Left ventricle myocardium superior (tissue), 1 donor: ENCODE data around the gene LAMTOR1. TPM values are rescaled to one million over a fixed set of nuclear protein-coding genes. Genes with fewer than 3 reads are reported as not detected.

ENCODE experiments used
- ATAC-seq: fragments of 200-7000 bp; cut with Tn5 transposase; one replicate; pipeline ENCODE4 v1.9.1; 2020; ENCODE audit warnings: mild to moderate bottlenecking, moderate library complexity
- DNase-seq: peaks from one replicate; pipeline ENCODE4 v3.0.0-alpha.2; 2020
- intact Hi-C: fragments of 100-400 bp; cut with micrococcal nuclease; formaldehyde crosslinking; loops from one replicate; pipeline ENCODE4 v1.11.0; 2022
- total RNA-seq: library from RNA; stranded (reverse); fragmentation: NEBNext Ultra II Directional; extraction: Animal tissue kit (Norgen Biotek cat#: 25700); gene quantifications from one replicate; pipeline ENCODE4 v1.2.1, GENCODE V29; 2021
- donor health status: DM: no; HTN: yes; CAD: no; lungs with severe emphysema.

LAMTOR1 gene
- total RNA-seq, 1 donor from 2014 or later = 75.6 TPM

DNA sequence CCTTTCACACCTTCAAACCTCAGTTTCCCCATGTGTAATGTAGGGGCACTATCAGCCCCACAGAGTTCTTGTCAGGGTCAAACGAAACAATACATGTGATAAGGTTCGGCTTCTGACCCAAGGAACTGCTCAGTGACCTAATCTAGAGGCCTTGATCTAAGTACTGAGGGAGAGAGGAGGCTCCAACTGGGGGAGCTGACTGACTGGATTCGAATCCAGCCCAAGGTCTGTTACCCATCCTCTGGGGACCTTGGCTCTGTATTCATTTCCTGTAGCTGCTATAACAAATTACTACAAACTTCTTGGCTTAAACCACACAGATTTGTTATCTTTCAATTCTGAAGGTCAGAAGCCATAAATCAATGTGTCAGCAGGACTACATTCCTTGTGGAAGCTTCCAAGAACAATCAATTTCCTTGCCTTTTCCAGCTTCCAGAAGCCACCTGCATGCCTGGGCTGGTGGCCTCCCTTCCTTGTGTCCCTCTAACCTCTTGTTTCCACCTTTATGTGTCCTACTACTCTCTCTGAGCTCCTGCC lies 20.1 kb upstream of the LAMTOR1 start:
- no peak for ATAC-seq
- intact Hi-C loops = no loop called here
- DNase-seq = no peak

DNA sequence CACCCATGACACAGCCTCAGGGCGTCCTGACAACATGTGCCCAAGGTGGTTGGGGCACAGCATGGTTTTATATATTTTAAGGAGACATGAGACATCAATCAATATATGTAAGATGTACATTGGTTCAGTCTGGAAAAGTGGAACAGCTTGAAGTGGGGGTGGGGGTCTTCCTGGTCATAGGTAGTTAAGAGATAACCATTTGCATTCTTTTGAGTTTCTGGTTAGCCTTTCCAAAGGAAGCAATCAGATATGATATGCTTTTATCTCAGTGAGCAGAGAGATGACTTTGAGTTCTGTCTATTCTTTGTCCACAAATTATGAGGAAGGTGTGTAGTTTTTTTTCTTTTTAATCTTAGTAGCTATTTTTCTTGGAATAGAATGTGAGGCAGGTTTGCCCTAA lies 19.5 kb upstream of the LAMTOR1 start:
- no peak for DNase-seq
- intact Hi-C loops = no loop called here
- ATAC-seq = no peak

DNA sequence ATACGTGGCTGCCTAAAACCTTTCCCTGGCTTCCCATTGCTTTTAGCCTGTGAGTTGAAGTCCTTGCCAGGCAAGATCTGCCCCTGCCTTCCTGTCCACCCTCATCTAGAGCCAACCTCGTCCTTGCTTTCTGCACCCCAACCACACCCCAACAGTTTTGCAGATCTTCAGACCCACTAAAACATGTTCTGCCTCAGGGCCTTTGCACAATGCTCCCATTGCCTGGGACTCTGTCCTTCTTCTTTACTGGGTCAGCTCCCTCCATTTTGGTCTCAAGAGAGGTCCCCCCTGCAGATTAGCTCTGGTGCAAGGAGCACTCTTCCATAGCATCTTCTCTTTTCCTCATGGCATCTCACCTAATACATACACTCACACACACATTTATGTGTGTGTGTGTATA lies 17.8 kb upstream of the LAMTOR1 start:
- intact Hi-C loops = no loop called here
- no peak for DNase-seq
- ATAC-seq = no peak

DNA sequence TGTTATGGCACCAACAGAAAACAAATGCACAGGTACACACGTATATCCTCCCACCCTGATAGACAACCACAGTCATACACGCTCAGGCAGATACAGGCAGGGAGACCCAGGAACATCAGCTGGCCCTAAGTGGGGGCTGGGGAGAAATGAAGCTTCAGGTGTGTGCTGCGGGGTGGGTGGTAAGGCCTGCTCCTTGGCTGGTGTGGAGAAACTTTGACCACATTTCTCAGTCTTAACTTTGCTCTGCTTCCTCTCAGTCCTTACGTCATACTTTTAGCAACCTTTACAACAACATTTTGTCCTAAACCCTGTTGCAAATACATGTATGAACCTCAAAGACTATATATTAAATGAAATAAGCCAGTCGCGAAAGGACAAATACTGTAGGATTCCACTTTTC lies 16.1 kb upstream of the LAMTOR1 start:
- DNase-seq = no peak
- intact Hi-C loops = no loop called here
- no peak for ATAC-seq

DNA sequence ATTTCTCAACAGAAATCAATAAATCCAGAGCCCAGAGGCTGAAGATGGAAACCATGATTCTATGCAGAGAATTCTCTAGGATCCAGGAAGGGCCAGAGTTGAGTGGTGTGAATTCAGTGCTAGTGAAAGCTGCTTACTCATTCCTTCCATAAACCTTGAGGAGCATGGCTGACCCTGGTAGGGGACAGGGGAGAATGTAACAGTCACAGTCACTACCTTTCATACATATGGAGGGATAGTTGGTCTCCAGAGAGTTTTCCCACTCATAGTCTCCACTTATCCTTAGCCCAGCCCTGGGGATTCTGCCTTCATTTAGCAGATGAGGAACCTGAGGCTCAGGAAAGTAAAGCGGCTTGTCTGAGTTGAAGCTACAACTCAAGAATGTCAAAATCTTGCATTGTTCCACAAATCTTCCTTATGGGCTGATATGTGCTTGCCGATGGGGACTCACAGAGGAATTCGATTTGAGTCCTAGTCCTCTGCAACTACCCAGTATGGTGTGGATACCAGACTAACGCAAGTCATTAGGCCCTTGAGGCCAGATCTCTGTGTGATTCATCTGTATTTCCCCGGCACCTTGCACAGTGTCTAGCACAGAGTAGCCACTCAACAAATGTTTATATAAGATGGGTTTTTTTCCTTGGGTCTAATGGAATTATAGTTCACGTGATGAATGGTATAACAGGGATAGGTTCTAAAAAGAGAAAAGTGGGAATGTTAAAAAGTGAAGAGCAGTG lies 13.1 kb upstream of the LAMTOR1 start:
- ATAC-seq (no peak), DNase-seq (no peak)
- intact Hi-C loops = no loop called here

DNA sequence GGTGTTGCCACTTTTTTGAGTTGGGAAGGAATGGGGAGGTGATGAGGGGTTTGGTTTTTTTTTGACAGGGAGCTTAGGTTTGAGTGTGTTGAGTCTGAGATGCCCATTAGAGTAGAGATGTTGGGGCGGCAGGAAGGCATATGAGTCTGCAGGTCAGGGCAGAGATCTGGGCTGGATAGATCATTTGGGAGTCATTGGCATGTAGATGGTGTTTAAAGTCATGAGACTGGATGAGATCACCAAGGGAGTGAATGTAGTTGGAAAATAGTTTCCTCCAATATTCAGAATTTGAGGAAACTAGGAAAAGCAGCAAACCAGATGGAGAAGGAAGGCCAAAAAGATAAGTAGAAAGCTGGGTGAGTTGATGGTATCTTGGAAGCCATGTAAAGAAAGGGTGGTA lies 11.5 kb upstream of the LAMTOR1 start:
- intact Hi-C loops = no loop called here
- ATAC-seq (no peak), DNase-seq (no peak)

DNA sequence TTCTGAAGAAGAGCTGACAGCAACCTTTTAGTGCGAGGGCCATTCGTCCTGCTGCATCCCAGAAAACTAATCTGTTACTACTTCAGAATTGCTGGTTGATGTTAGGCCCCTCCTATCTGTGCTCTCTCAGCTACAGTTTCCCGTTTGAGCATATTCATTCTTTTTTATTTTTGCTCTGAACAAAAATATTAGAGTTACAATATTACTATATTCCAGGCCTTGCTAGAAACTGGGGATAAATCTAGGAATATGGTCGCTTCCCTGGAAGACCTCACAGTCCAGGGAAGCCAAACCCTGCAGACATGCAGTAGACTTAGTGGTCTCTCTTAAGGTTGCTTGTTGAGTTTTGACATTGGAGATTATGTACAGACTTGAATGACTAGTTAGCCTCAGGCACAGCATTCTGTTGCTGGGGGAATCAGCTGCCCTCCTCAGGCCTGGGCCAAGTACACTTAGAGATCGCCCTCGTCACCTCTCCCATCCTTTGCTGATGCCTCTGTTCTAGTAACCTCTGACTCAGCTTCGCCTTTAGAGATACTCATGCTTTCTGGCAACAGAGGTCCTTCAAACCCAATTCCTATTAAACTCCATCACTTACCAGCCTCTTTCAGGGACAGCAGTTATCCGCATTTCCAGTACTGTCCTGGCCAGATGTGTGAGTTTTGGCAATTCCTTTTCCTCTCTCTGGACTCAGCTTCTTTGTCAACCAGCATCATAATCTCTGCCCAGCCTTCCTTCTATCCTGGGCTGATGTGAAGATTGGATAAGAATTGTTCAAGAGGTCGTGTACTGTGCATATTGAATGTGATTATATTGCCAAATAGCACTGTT lies 10.1 kb upstream of the LAMTOR1 start:
- DNase-seq = no peak
- ATAC-seq = no peak
- intact Hi-C loops = no loop called here

DNA sequence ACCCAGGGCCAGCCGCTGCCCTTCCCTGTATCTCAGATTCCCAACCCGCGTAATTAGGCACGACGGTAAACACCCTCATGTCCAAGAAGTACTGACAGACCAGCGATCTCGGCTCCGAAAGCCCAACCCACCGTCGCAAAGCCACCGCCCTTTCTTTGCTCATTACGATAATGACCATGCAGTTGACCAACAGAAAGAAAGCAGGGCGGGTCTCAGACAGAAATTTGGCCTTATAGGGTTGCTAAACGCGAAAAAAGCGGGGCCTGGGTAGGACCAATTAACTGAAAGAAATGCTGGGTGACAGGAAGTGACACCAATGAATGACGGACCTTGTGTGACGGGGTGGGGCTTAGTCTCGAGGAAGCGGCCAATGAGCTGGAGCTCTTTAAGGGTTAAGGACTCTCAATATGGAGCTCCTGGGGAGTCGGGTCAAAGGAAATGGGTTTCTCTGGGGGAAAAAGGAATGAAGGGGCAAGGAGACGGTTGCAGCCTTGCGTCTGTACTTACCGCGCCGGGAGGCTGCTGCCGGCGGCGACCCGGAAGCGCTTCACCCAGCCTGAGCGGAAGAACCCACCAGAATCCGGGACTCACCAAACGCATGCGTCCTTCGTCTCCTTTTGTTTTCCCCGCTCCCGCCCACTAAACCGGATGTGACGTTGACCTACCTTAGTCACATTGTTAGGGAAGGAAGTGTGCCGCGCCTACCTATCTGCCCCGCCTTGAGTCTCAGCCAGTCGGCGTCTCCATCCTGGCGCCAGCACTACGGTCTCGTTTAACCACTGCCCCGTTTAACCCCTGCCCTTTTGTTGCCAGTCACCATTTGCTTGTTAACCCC lies 9.3 kb upstream of the LAMTOR1 start, which contains the start of gene ANAPC15:
ANAPC15 (minus strand) TSS at position 553 of the 835 bp plus-strand sequence. CDS start 1,419 bp downstream, outside the sequence.
- intact Hi-C loops = no loop called here
- ATAC-seq (peak; percentile 95), DNase-seq (peak; percentile 96)

DNA sequence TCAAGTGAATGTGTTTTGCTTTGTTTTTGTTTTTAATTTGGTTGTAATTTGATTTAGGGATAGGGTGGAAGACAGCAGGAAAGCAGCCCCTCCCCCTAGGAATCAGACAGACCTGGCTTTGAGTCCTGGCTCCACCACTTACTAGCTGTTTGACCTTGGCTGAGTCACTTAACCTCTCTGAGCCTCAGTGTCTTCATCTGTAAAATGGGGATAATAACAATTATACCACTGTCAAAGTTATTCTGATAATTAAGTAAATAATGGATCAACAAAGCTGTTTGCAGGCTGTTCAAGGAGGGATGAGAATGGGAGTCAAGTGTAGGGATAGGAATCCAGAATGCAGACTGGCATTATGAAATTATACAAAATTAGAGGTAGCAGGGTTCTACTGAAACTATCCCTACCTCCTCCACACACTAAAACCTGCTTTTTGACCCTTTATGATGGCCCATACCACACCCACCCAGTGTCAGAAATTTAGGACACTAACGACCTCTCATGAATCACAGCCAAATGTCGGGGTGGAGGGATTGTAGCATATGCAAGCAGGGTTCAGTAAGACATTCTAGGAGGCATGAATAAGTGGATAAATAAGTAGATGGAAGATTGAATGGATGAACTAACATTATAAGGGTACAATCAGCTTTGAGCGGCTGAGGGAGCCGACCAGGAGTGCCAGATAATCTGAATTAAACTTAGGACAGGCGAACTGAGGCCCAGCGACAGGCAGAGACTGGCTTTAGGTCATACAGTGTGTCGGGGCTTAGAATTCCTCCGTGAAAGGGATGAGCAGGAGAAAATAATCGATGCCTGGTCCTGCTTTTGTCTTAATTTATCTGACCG lies 8.4 kb upstream of the LAMTOR1 start:
- DNase-seq = no peak
- ATAC-seq = no peak
- intact Hi-C loops = no loop called here

DNA sequence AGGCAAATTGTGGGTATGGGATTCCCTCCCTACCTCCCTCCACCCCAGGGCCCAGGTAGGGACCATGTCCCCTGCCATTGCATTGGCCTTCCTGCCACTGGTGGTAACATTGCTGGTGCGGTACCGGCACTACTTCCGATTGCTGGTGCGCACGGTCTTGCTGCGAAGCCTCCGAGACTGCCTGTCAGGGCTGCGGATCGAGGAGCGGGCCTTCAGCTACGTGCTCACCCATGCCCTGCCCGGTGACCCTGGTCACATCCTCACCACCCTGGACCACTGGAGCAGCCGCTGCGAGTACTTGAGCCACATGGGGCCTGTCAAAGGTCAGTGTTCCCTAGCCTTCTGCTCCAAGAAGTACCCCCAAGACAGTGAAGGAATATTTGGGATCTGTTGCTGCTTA lies 2.8 kb upstream of the LAMTOR1 start, which contains the start of gene TOMT:
TOMT (plus strand) TSS at position 37 of the 400 bp plus-strand sequence; CDS start at position 65, 28 bp downstream.
- intact Hi-C loops = no loop called here
- no peak for DNase-seq

DNA sequence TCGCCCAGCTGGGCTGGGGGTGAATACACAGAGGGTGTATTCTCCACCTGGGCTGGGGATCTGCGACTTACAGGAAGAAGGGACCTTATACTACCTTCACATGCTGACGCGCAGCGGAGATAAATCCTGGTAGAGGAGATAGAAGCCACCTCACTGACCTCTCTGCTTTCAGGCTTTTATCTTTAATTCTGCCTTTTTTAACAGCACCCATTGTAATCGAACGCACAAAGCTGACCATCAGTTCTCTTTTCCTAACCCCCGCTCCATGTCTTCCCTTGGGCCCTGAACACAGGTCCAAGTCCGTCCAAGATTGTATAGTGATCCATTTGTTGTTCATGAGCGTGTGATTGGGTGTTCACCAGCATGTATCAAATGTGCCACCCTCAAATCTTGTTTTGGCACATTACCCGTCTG lies 664 bp upstream of the LAMTOR1 start:
- DNase-seq = no peak
- ATAC-seq = no peak
- intact Hi-C loops = no loop called here

More for the DNA sequence above, 2.8 kb upstream of the LAMTOR1 start, which contains the start of gene TOMT:
- ATAC-seq = no peak

DNA sequence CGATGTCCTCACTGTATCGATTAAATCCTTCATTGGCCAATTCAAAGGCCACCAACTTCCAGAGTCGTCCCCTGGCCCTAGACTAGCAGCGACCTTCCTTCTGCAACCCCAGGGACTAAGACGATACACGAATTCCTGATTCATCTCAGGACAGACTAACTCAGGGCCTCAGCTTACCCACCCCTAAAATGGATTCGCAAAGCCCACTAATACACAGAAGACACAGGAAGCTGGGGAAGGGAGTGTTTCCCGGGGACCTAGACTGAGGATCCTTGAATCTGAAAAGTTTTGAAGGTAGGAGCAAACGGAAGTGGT lies 509 bp downstream of the LAMTOR1 start:
- no peak for ATAC-seq
- DNase-seq = no peak
- intact Hi-C loops = no loop called here

DNA sequence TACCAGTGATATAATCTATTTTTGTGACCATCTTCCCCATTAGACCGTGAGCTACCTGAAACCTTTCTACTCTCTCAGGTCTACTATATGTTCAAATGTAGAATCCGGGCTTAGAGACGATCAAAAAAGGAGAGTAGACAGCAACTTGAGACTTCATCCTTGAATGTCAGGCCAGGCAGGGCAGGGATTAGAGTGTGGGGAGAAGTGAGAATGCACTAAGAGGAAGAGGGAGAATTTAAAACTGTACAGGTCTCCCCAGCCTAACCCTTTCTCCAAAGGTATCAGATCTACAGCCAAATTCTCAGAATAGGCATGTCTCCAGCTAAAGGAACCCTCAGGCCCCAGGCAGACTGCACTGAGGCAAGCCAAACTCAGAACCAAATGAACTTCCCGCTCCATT lies 935 bp downstream of the LAMTOR1 start:
- no peak for DNase-seq
- intact Hi-C loops = no loop called here
- no peak for ATAC-seq

DNA sequence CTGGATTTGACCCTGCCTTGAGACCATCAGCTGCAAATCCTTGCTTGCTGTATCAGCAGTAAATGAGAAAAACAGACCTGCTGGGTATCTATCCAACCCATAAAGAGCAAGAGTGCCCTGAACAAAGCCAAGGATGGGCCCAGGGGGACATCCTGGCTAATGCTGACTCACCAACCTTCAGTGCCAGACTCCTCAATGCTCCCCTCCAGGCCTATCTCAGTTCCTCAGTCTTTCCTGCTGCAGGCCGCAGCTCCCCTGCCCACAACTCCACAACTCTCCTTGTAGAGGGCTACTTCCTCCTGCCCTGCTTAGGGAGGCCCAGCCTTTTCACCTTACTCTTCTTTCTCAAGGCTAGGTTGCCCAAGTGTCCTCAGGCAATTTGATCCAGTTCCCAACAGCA lies 2.6 kb downstream of the LAMTOR1 start:
- no peak for ATAC-seq
- intact Hi-C loops = no loop called here
- DNase-seq = no peak

DNA sequence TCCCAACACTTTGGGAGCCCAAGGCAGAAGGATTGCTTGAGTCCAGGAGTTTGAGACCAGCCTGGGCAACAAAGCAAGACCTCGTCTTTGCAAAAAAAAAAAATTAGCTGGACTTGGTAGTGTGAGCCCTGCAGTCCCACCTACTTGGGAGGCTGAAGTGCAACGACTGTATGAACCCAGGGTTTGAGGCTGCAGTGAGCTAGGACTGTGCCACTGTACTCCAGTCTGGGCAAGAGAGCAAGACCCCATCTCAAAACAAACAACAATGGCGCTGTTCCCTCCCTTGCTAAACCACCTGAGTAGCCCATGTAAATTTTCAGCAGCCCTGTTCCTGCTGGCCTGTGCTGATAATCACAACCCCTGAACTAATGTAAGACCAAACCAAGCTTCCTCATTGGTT lies 3.1 kb downstream of the LAMTOR1 start:
- DNase-seq = no peak
- no peak for ATAC-seq
- intact Hi-C loops = no loop called here

DNA sequence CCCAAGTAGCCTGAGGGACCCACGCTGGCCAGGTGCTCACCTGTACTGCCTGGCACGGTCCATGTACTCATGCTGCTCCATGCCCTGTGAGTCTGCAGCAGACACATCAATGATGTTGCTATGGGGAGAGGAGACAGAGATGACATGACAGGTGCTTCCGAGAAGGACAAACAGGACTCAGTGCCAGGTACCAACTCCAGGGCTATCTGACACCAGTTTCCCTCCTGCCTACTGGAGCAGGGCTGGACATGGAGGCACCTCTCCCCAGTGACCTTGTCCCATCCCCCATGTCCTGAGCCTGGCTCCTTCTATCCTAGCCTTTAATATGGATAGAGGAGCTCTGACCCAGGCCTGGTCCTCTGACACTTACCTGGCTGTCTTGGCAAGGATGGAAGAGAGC lies 4.4 kb downstream of the LAMTOR1 start:
- intact Hi-C loops = no loop called here
- ATAC-seq (no peak), DNase-seq (no peak)

DNA sequence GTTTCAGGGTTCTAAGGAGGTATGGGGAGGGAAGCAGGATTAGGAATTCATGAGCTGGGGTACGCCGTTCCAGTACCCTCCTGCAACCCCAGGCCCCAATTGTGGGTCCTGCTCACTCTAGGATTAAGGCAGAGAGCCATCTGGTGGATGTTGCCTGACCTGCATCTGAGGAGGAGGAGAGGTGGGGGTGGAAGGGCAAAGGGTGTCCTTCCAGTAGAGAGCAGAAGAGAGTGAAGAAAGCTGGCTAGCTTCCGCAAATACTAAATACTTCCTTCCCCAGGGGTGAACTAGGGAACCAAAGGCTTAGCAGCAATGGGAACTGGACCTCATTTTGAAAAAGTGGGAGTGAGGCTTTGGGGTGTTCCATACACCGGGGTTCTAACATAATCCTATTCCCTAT lies 11.8 kb downstream of the LAMTOR1 start:
- intact Hi-C loops = loop anchor here (2.0 kb wide), 1 partner anchor 66 kb away; no protein-coding TSS in a partner anchor
- ATAC-seq = peak; percentile 92
- peak; percentile 73 for DNase-seq

DNA sequence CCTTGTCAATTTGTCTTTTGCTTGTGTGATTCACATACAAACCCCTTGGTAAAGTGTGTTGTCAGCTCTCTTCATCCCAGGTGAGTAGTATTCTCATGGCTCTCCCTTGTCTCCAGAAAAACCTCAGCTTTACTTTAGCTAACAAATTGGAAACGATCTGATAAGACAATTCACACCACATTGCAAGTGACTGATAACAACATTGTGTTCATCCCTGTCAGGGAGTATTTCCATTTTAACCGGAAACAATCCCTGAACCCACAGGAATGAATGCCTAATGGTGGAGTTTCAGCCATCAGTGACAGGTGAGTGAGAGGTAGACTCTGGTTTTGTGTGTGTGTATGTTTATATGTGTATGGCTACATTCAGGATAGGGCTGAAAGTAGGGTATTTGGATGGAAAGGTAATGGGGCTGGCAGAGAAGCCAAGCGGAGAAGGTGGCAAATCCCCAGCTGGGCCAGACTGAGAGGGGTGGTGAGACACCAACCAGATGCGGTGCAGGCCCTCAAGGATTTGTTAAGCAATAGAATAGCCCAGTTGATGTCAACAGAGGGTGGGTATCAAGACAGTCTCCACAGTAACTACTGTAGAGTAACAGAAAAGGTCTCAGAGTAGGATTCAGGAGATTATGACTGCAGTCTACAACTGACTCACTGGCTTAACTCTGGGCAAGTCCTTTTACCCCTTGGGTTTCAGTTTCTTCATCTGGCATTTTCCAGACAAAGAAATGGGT lies 14.9 kb downstream of the LAMTOR1 start:
- intact Hi-C loops = no loop called here
- DNase-seq (no peak), ATAC-seq (no peak)
